Measurements from ENCODE around the gene CBLIF.
"Not testable (repeated sequence)": the region's sequence is repeated elsewhere in the genome, so short reads cannot be mapped to it uniquely, and the experiment has no call there.

The CBLIF gene

DNA sequence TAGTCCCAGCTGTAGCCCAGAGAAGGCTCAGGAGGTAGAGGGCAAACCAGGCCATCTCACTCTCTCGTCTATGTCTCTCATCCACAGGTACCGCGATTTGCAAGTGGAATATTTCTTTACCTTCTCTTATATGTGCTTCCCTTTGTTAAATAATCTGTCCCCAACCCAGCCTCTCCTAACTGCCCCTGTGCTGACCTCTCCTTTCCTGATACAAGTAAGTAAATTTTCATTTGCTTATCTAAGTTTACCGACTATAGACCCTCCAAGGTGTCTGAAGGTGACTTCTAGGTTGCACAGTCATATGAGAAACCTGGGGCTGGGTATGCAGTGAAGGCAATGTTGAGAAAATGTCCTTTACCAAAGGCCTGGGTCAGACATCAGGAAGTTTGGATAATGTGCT is at the start of gene CBLIF:
Gene CBLIF (minus strand): TSS at position 101 of the 400 bp plus-strand sequence. CDS start 46 bp downstream, at position 55.
- DNase-seq = no peak

GRCh38 chr11:59894616-59895015 is 49.3 kb upstream of the CBLIF start:
- DNase-seq = no peak

DNA sequence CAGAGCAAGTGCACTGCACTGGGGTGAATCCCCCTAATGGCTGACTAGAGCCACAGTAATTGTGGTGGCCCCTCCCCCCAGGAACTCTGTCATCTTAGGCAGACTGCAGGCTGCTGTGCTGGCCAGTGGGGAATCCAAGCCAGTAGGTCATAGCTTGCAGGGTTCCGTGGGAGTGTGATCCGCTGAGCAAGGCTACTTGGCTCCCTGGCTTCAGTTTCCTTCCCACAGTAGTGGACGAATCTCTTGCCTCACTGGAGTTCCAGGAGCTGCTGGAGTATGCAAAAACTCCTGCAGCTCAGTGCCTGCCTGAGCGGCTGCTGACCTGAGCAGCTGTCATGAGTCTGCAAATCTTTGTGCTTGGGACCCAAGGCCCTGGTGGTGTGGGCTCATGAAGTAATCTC is 46.5 kb upstream of the CBLIF start:
- no peak for DNase-seq

DNA sequence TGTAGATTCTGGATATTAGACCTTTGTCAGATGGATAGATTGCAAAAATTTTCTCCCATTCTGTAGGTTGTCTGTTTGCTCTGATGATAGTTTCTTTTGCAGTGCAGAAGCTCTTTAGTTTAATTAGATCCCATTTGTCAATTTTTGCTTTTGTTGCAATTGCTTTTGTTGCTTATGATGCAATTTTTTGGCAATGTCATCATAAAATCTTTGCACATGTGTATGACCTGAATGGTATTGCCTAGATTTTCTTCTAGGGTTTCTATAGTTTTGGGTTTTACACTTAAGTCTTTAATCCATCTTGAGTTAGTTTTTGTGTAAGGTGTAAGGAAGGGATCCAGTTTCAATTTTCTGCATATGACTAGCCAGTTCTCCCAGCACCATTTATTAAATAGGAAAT is 41.9 kb upstream of the CBLIF start:
- DNase-seq = not testable (repeated sequence)

- no peak for DNase-seq
Measured at GRCh38 chr11:59883597-59883996, 38.3 kb upstream of the CBLIF start.

DNA sequence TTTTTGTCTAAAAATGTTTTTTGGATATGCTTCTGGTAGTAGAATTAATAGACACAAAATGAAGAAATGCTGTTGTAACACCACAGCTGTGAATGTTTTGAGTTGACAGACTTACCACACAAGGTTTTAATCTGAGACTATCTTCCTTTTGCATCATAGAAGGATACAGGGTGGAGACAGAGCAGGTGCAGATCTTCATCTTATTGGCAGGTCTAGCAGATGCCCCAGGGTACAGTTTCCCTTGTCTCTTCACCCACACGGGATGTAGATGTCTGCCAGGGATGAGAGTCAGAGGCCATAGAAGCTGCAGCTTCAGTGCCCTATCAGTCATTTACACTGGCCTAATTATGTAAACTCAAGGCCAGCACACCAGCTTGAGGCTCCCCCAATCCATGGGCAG is 34.3 kb upstream of the CBLIF start:
- no peak for DNase-seq

DNA sequence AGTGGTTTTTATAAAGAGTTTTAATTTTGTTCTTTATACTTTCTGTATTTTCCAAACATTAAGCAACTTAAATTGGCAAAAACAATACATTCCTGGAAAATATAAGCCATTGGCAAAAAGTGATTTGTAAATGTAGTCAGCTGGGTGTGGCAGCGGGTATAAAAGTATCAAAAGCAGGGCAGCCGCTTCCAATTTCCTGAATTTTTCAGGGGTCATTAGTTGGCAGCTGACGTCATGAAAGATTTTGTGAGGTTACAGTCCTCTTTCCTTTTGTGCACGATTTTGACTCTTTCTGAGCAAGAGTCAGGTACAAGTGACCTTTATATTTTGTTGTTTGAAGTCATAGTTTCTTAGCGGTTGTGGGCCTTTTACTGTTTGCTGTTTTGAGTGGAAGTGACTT is 33.3 kb upstream of the CBLIF start, which contains the start of gene OOSP3:
Gene OOSP3 (plus strand): TSS at position 208 of the 400 bp plus-strand sequence. CDS start 27 bp downstream, at position 235.
- no peak for DNase-seq

DNA sequence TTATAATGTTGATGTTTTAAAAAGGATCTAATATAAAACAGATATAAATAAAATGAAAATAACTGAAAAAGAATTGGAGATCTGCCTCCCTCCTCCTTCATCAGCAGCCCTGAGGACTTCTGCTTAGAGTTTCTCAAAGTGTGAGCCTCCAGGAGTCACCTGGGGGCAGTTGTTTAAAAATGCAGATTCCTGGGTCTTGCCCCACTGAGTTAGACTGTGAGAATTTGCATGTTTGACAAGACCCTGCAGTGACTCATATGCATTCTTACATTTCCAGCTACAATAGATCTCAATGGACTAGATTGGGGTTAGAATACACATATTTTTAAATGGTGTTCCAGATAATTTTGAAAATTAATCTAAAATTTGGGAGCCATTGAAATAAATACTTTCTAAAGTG is 32.5 kb upstream of the CBLIF start:
- DNase-seq = no peak

DNA sequence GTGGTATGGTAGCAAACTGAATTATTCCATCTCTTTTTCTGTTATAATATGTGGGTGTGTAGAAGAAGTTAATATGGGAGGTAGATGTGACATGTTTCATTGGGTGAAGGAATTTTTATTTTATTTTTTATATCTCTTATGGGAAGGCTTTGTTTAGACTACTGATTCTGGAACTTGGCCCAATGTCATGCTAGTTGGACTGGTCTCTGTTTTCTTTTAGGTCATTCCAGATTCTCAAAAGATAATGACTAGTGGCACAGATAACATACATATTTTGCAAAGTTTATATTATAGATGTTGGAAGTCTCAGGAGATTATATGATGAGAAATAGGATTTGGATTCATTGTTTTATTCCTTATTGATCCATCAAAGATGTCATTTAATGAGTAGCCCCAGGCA is 32.0 kb upstream of the CBLIF start:
- DNase-seq = no peak

DNA sequence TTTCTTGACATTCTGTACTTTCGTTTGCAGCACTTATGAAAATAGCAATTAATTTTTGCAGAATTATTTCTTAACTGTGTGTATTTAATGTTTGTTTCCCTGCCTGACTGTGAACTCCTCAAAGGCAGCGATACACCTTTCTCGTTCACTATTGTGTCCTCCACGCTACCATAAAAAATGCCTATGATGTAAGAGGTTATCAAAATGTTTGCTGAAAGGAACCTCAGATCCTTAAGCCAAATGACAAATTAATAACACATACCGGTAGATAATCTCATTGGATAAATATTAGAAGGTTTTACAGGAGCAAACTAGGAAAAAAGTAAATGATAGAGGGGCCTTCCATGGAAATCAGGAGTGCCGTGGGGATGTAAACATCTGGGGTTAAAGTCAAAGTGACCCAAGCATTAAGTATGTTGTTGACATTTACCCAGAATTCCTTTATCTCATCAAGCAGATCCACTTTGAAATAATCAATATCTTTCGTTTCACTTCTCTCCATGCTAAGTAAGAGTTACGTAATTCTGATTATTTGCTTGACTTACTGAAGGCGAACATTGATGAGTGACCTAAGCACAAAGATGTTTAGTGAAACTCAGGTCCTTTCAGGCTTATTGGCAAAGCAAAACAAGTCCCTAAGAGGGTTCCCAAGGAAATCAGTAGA is 30.7 kb upstream of the CBLIF start:
- DNase-seq = no peak

- DNase-seq = no peak
Measured at GRCh38 chr11:59872076-59872475, 26.8 kb upstream of the CBLIF start.

GRCh38 chr11:59867946-59868345 is 22.6 kb upstream of the CBLIF start:
- DNase-seq = no peak

GRCh38 chr11:59866836-59867235 is 21.5 kb upstream of the CBLIF start:
- no peak for DNase-seq

GRCh38 chr11:59866397-59866796 is 21.1 kb upstream of the CBLIF start, which contains the start of gene TCN1:
TCN1 (minus strand) TSS chr11:59866487; CDS start chr11:59866470, 17 bp downstream.
- DNase-seq = no peak

DNA sequence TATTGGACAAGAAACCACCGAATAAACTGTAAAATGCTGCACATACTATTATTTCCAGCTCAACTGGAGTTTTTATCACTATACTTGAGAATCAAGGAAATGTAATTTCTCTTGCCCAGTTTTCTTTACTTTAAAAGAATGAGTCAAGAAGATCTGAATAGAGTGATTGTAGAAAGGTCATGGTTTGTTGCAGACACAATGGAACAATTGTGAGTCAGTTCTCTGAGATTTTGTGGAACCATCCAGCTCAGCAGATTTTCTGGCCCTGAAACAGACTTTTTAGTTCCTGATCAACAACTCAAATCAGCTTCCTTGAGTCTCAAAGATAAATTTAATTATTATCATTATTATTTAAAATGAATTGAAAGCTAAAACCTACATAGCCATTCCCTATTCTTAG is 19.7 kb upstream of the CBLIF start:
- no peak for DNase-seq

DNA sequence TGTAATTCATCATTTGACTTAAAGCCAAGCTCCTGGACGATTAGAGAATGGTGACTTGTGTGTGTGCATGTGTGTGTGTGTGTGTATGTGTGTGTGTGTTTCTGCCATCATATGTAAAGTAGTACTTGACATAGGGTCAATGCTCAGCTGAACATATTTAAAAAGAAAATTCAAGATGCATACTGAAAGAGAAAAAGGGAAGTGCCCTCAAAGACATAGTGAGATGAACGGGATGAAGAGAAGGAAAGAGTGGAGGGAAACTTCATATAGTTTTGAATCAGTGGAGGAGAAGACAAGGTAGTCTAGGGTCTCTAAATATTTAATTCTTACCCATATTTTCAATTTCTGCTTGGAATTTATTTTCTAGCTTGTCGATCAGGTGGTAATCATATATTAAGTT is 17.0 kb upstream of the CBLIF start:
- DNase-seq = no peak

DNA sequence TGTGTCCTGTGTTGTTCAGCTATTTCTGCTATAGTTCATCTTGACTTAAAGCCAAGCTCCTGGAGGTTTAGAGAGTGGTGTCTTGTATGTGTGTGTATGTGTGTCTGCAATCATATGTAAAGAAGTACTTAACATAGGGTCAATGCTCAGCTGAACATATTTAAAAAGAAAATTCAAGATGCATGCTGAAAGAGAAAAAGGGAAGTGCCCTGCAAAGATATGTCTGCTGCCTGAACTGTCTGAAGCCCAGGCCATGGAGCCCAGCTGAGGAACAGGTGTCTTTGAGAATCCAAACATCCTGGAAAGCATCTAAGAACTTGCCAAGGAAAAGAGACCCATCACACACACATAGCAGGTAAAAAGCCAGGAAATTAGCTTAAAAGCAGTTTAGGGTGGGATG is 14.4 kb upstream of the CBLIF start:
- DNase-seq = no peak

DNA sequence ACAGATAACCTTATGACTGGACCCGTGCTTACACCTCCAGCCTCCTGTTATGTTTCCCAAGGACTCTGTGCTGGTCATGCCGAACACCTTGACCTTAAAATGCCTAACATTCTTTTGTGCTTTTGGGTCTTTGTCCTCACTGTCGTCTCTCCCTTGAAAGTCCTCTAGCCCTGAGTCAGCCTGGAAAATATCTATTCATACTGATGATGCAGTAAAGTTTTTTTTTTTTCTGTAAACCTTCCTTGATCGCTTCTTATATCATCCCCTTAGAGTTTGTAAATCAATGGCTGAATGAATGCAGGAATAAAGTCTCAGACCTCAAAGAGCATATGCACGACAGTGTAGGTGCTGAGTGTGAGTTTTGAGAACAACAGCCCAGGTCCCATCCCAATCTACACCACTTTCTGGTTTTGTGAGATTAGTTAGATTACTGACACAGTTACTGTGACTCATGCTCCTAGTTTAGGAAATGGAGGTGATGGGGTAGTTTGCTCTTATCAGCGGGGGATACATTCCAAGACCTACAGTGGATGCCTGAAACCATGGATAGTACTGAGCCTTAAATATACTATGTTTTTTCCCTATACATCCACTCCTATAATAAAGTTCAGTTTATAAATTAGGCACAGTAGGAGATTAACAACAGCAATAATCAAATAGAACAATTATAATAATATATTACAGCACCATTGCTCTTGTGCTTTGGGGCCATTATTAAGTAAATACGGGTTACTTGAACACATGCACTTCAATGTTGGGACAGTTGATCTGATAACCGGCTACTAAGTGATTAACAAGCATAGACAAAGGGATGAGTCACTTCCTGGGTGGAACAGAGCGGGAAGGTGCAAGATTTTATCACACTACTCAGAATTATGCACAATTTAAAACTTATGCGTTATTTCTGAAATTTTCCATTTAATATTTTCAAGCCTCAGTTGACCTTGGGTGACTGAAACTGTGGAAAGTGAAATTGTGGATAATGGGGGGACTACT is 12.4 kb upstream of the CBLIF start:
- DNase-seq = peak; percentile 21

DNA sequence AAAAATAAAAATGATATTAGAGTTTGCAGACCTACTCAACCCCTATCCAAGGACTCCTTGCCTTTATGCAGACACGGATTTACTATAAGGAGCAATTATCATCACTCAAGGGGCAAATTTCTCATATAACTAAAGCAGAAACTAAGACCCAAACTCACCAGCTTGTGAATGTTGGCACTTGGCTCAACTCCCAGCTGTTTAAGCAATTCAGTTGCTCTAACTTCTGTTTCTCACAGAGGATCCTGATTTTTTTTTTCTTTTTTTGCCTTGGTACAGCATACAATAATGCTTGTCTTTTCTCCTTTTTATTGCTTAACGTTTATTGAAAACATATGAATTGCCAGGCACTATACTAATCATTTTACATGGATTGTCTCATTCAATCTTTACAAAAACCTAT is 9.6 kb upstream of the CBLIF start:
- DNase-seq = no peak

- not testable (repeated sequence) for DNase-seq
Measured at GRCh38 chr11:59851416-59851815, 6.1 kb upstream of the CBLIF start.

DNA sequence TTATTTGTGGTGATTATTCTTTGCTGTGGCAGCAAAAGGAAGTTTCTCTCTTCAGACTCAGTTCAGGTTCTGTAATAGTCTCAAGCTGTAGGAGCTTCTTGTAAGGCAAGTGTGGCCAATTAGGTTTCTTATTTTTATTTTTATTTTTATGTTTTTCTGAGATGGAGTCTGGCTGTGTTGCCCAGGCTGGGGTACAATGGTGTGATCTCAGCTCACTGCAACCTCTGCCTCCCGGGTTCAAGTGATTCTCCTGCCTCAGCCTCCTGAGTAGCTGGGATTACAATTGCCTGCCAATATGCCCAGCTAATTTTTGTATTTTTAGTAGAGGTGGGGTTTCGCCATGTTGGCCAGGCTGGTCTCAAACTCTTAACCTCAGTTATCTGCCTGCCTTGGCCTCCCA is 4.3 kb upstream of the CBLIF start:
- not testable (repeated sequence) for DNase-seq

DNA sequence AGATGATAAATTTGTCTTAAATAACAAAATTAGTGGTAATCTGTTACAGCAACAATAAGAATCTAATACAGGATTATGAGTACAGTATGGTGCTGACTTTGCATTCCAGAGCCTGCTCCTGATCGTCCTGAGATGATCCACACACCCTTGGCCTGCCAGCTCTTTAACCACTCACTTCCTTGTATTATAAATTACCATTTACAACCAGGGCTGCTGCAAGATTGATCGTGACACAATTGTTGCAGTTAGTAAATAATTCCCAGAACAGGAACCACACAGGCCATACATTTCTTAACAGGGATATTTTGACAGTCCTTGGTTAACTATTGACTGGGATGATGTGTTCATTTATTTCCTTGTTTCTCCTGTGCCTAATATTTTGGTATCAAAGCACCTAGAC is 3.8 kb upstream of the CBLIF start:
- no peak for DNase-seq

GRCh38 chr11:59848439-59848838 is 3.1 kb upstream of the CBLIF start:
- DNase-seq = not testable (repeated sequence)

DNA sequence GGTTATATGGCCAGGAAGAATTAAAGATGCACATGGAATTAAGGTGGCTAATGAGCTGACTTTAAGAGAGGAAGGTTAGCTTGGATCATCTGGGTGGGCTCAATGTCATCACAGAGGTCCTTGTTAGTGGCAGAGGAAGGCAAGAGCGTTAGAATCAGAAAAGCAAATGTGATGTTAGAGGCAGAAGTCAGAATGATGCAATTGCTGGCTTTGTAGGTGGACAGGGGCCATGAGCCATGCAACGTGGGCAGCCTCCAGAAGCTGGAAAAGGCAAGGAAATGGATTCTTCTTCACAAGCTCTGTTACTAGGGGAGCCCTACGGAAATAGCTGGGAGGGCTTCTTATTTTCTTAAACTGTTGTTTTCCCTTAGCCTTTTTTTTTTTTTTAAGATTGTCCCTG is 2.3 kb upstream of the CBLIF start:
- no peak for DNase-seq
